HEK293 (cell line): ENCODE results near the gene ERG.

Source experiments
- ZNF558 ChIP-seq: fragments of 450-650 bp; formaldehyde crosslinking; IDR thresholded peaks from 2 replicates; pipeline ENCODE4 v1.5.1; 2016; ENCODE audit warnings: missing biosample characterization, missing genetic modification characterization
- ZNF596 ChIP-seq: fragments of 450-650 bp; IDR thresholded peaks from 2 replicates; pipeline ENCODE4 v1.5.0; 2018; ENCODE audit warnings: missing biosample characterization, mild to moderate bottlenecking, missing genetic modification characterization, moderate library complexity
- TF ChIP-seq, protein P1 (sequence below): fragments of 450-650 bp; formaldehyde crosslinking; IDR thresholded peaks from 2 replicates; pipeline ENCODE4 v1.5.1; 2016; ENCODE audit warnings: missing biosample characterization, missing genetic modification characterization

DNA sequence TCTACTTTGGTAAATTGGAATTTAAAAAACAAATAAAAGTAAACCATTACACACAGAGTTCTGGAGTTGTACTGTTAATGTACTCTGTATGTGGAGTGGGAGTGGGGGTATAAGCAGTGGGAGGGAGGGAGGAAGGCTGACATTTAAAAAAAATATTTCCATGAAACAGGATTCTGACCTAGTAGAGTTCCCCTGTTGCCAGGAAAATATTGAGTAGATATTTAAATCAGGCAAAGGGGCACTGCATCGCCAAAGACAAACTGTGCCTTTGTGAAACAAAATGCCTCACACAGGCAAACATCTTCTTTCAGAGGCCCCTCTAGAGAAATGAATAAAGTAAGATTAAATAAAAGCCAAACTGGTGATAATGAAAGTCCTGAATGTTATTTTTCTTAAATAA is 87.8 kb downstream of the ERG start:
- TF ChIP-seq, protein P1, sequence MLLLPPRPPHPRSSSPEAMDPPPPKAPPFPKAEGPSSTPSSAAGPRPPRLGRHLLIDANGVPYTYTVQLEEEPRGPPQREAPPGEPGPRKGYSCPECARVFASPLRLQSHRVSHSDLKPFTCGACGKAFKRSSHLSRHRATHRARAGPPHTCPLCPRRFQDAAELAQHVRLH (tag by site-specific recombination), result no peak
- no peak for TF ChIP-seq ZNF596
- TF ChIP-seq ZNF558 (tag by site-specific recombination), result no peak
